ENCODE results near the gene CSTB.

CSTB gene

DNA sequence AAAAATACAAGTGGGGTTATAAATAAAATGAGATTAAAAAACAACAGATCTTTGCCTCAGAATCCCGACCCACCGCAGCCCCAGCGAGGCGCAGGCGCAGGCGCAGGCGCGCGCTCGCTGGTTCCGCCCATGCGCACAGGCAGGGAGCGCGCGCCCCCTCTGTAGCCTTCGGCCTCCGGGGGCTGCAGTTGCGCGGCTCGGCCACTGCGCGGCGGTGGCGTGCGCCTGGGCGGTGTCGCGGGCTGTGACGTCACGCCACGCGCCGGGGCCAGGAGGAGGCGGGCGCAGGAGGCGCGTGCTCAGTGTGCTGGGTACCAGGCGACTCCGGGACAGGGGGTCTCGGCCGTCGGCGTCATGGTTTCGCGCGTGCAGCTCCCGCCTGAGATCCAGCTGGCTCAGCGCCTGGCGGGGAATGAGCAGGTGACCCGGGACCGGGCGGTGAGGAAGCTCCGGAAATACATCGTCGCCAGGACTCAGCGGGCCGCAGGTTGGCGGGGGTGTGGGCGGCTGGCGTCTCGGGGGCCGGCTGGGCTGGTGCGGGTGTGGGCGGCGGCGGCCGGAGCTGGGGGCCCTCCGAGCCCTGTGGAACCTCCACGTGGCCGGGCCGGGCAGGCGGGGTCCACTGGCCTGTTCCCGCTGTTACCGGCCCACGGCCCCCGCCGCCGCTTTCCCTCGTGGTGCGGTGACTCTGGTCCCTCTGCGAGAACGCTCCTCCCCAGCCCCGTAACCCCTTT, 13.3 kb upstream of the CSTB start, which contains the start of gene RRP1:
RRP1 (plus strand) TSS at position 302 of the 734 bp plus-strand sequence; CDS start at position 355, 53 bp downstream.
- DNase-seq (ENCODE audit: low spot score), result peak; percentile 92

DNA sequence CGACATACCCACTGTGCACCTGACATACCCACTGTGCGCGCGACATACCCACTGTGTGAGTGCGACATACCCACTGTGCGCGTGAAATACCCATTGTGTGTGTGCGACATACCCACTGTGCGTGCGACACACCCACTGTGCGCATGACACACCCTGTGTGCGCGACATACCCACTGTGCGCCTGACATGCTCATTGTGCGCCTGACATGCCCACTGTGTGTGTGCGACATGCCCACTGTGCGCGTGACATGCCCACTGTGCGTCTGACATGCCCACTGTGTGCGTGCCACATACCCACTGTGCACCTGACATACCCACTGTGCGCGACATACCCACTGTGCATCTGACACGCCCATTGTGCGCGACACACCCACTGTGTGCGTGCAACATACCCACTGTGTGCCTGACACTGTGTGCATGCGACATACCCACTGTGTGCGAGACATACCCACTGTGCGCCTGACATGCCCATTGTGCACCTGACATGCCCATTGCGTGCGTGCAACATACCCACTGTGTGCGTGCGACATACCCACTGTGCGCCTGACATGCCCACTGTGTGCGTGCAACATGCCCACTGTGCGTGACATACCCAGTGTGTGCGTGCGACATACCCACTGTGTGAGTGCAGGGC, 10.8 kb upstream of the CSTB start:
- no peak for DNase-seq (ENCODE audit: low spot score)

DNA sequence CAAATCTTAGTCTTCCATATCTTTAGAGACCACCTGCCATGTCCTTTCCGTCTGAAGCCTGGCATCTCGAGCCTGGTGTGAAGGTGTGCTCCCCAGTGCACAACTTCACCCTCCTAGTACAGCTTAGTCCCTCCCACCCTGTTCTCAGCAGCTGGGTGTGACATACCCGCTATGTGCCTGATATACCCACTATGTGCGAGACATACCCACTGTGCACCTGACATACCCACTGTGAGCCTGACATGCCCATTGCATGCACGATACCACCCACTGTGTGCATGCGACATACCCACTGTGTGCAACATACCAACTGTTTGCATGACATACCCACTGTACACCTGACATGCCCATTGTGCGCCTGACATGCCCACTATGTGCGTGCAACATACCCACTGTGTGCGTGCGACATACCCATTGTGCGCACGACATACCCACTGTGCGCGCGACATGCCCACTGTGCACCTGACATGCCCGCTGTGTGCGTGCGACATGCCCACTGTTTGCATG, 10.2 kb upstream of the CSTB start:
- DNase-seq (ENCODE audit: low spot score), result no peak

DNA sequence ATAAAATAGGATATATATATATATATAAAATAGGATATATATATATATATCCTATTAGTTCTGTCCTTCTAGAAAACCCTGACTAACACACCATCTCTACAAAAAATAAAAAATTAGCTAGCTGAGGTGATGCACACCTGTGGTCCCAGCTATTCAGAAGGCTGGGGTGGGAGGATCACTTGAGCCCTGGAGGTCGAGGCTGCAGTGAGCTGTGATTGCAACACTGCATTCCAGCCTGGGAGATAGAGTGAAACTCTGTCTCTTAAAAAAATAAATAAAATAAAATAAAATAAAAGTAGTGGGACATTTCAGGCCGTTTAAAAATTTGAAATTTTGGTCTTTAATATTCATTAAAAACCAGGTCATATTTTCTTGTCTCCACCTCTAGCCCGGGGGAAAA, 9.0 kb upstream of the CSTB start:
- no peak for DNase-seq (ENCODE audit: low spot score)

DNA sequence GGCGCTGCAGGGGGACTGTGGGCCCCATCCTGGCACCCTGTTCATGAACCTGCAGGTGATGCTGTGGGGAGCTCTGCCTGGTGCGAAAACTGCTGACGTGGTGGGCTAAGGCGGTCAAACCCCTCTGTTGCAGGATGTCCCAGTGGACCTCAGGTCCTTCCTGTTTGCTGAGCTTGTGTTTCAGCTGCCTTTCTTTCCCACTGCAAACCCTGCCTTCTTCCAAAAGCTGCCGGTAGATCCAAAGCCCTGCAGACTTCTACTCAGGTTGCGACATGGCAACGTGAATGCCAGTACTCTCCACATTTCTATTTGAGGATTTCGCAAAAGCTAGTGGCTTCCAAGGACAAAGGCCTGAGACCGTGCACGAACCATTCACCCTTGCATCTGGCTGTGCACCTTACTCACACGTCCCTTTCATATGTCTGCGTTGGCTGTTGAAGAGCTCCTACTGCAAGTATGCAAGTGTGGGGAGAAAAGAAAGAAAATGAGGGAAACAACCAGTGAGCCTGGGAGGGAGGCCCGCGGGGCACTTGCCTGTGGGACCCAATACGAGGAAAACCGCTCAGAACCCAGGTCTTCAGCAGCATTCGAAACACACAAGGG, 7.1 kb upstream of the CSTB start:
- no peak for DNase-seq (ENCODE audit: low spot score)

DNA sequence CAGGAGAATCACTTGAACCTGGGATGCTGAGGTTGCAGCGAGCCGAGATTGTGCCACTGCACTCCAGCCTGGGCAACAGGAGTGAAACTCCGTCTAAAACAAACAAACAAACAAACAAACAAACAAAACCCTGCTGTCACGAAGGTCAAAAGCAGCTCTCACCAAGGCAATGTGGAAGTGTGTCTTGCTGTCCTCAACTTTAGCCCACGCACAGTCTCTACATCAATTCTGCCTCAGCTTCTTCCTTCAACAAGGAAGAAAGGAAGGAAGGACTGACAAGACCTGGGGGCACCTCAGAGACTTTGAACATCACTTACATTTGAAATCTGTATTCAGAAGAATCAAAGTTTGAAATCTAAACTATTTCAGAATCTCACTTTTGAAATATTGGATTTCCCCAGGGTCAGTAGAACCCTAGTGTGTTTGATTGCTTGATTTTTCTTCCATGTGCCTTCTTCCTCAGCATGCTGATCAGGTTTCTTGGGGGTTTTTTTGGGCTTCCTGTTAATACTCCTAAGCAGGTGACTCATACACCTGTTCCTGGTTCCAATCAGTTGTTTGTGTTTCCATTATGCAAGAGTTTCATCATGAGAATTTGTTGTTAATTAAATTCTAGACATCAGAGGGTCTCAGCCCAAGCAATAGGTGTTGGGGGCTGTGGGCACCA, 6.5 kb upstream of the CSTB start:
- DNase-seq (ENCODE audit: low spot score), result no peak

DNA sequence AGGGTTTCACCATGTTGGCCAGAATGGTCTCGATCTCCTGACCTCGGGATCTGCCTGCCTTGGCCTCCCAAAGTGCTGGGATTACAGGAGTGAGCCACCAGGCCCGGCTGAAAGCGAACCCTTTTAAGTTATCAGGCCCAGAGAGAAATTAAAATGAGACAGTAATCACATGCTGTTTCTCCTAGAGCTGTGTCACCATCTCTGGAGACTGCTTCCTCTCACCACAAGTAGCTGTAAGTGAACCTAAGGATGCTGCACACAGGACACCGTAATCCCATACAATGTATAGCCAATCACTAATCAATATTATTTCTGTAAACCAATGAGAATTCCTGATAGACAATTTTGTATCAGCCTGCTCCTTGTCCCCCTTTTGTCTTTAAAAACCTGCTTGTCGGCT, 5.7 kb upstream of the CSTB start:
- no peak for DNase-seq (ENCODE audit: low spot score)

DNA sequence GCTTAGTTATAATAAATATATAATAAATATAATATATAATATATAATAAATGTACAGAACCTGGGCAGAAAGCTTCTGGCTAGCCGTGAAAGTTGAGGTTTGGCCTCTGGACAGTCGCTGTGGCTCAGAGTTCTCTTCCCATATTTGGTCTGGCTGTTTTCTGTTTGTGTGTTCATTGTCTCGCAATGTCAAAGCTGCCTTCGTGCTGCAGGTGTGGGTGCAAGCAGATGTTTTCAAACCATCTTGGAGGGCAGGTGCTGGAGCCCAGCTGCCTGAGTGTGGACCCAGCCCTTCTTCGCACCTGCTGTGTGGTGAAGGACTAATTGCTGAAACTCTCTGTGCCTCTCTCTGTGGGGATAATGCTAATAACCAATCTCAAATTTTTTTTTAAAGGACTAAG, 3.6 kb upstream of the CSTB start:
- DNase-seq (ENCODE audit: low spot score), result no peak

DNA sequence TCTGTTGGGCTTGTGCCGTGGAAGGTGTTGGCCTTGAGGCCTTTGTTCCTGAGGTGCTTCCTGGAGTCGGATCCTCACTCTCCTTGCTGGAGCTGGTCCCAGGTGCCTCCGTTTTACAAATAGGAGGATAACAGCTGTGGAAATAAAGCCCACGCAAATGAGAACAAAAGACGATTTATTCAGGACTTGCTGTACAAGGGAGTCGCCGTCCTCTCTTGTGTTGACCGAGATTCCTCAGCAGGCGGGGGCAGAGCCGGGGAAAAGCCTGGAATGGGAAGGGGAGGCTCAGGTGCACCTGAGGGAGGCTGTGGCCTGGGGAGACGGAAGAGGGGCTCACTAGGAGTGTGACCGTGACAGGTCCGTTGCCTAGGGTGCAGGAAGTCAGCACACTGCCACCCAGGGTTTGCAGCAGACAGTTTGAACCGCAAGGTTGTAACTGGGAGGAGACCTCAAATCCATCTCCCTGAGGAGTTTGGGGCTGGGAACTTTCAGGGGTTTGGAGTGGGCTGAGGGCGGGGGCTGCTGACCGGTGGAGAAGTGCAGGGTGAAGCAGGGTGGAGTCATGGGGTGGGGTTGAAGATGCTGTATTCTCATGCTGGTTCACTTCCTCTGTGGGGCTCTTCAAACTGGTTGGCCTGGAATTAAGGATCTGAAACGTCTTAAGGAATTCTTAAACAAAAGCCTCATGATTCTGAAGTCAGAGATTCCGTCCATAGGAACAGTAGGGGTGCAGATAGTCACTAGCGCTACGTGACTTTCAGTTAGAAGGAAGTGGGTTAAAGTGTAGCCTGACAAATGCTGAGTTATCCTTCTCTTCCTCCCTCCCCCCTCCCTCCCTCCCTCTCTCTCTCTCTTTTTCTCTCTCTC, 2.6 kb upstream of the CSTB start:
- no peak for DNase-seq (ENCODE audit: low spot score)

DNA sequence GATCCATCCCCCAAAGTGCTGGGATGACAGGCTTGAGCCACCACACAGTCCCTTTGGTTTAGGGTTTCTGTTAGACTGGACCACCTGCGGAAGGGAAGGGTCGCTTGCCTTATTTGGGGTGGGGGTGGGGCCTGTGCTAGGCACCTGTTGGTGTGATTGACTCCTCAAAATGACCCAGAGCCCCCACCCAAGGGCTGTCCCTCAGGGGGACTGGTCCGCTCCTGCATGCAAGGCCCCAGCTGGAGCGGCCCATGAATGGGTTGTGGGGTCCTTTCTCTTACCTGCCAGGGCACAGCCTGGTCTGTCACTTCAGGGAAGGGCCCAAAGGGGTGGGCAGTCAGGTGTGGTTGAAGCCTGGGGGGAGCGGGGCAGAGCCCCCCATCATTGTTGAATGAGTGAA, 1.8 kb upstream of the CSTB start:
- no peak for DNase-seq (ENCODE audit: low spot score)

DNA sequence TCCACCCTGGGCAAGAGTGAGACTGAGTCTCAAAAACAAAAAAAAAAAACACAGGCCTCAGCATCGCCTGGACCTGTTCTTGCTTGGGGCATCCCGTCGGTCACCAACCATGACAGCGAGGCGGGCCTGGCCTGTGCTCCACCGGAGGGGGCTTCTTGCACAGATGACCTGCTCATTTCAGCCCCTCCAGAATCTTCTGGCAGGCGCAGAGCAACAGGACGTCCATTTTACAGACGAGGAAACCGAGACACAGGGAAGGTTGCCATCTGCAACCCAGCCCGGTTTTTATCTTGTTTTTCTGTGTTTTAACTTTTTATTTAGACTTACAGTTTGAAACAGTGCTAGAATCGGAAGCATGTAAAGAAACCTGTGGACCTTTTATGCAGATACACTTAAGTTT, 918 bp downstream of the CSTB start:
- DNase-seq (ENCODE audit: low spot score), result no peak

DNA sequence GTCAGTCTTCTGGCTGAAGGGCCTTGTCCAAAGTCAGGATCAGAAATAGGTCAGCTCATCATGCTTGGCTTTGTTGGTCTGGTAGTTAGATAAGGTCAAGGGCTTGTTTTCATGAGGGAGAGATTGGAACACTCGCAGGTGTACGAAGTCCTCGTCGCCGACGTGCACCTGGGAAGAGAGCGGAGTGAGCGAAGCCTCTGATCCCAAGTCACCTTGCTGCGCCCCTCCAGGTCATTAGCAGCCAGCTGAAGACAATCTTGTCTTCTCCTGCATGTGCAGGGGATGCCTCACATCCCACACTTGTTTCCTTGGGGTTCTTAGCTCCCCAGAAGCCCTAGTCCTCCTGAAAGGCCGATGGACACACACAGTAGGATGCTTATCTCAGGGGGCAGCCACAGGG, 1.9 kb downstream of the CSTB start:
- no peak for DNase-seq (ENCODE audit: low spot score)

DNA sequence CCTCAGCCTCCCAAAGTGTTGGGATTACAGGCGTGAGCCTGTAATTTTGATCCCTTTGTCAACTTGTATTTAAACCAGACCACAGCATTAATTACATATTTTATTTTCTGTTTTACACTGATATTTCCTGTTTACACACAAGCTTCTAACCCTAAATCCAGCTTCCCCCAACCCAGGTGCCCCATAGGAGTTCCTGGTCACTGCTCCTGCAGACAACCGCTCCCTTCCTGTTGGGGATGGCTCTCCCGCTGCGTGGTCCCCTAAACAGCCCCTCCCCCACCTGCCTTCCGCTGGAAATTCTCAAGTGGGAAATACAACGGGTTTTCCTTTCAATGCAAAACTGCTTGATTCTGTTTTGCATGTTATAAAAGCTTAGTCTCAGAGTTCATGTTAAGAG, 3.7 kb downstream of the CSTB start:
- no peak for DNase-seq (ENCODE audit: low spot score)

DNA sequence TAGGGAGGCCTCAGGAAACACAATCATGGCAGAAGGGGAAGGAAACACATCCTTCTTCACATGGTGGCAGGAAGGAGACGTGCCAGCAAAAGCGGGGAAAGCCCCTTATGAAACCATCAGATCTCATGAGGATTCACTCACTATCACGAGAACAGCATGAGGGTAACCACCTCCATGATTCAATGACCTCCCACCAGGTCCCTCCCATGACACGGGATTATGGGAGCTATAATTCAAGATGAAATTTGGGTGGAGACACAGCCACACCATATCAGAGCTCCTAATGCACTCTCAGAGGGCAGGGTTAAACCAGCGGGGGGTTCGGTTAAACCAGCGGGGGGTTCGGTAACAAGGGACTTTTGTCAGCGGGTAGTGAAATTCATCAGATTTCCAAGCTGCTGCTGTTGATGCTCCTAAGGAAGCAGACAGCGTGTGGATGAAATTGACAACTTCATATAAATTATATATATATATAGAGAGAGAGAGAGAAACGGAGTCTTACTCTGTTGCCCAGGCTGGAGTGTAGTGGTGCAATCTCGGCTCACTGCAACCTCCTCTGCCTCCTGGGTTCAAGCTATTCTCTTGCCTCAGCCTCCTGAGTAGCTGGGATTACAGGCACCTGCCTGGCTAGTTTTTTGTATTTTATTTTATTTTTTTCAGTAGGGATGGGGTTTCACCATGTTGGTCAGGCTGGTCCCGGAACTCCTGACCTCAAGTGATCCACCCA, 4.2 kb downstream of the CSTB start:
- DNase-seq (ENCODE audit: low spot score), result no peak

DNA sequence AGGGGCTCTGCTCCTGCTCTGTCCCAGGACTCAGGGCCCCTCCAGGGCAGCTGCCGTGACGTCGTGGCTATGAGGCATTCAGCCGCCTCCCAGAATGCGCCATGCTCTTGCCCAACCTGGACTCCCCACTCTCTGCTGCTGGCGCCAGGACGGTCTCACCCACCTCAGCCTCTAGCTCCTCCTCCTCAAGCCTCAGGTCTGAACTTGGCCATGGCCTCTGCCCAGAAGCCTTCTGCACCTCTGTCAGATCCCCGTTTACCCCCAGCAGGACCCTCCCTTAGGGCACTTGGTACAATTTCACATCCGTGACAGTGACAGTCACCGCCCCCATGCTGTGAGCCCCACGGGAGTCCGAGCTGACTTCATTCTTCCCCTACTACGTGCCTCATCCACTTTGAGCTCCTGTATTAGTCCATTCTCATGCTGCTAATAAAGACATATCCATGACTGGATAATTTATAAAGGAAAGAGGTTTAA, 4.9 kb downstream of the CSTB start:
- DNase-seq (ENCODE audit: low spot score), result no peak

DNA sequence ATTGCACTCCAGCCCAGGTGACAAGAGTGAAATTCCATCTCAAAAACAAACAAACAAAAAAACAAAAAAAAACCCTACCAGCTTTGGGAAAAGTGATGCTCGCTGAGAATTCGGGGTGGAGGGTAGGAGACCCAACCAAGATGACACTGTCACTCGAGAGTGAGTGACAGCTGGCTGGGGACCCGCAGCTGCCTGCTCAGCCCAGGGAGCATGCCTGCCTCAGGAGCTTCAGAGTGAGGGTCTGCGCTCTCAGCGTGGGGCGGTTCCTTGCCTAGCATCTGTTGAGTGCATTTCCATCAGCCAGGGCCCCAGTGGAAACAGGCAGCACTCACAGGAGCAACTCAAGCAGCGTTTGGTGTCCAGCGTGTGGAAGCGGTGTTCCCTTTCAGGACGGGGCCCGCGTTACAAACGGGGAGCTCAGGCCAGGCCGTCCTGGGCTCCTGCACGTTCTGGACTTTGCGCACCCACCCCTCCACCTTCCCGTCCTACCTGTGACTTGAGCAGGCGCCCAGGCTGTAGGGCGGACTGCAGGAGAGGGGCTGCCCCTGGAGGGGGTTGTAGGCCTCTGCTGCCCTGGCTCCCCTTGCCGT, 5.9 kb downstream of the CSTB start:
- no peak for DNase-seq (ENCODE audit: low spot score)

DNA sequence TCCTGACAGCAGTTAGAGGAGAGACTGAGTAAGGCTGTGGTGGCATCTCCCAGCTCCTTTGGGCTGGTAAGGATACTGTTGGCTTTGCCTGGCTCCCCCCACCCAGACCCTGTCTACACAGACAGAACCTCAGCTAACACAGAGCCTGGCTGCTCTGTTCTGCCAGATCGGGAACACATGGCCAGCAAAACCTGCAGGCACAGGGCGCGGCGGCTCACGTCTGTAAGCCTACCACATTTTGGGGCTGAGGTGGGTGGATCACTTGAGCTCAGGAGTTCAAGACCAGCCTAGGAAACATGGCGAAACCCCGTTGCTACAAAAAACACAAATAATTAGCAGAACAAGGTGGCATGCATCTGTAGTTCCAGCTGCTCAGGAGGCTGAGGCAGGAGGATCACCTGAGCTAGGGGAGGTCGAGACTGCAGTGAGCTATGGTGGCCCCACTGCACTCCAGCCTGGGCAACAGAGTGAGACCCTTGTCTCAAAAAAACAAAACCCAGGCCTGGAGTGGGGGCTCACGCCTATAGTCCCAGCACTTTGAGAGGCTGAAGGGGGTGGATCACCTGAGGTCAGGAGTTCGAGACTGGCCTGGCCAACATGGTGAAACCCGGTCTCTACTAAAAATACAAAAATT, 6.7 kb downstream of the CSTB start:
- DNase-seq (ENCODE audit: low spot score), result no peak

DNA sequence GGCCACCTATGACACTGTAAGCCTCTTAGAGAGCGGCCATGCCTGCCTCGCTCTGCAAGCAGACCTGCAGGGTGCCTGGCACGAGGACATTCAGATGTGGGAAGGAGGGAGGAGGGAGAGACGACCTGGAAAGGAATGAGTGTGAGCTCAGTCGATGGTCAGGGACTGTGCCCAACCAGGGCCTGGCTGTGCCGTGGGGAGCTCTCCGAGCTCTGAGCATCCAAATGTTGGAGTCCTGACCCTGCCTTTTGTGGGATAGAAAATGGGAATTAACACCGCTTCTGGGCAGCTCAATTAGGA, 7.3 kb downstream of the CSTB start:
- no peak for DNase-seq (ENCODE audit: low spot score)

DNA sequence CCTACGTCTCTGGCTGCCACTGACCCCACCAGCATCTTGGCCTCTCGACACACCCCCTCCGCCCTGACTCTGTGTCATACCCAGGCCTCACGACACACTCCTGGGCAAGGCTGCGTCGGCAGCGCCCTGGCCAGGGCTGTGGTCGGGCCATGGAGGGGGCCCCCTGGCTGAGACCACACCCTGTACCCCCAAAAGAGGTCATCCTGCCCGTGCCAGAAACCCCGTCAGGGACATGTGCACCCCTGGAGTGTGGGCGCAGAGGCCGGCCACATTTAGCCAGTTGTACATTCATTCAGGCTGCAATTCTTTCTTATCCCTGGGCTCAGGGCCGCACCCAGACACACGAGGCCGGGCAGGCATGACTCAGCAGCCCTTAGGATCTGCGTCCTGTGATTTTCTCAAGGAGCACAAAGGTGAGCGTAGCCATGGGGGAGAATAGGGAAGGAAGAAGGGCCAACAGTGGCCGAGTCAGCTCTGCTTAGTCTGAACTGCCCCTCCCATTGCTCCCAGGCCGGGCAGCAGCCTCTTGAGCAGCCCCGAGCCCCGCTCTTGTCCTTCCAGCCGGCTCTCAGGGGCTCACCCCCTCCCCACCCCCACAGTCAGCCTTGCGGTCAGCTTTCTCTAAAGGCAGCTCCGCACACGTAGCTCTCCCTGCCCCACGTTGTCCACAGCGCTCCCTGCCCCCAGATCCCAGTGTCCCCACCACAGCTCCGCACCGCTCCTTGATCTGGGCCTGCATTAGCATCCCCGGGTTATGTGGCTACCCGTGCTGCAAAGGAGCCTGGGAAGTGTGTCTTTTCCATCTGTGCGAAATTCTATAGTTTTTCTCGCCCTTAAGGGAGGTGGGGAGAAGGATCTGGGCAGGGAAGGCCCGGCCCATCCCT, 7.9 kb downstream of the CSTB start:
- DNase-seq (ENCODE audit: low spot score), result peak; percentile 77

Data from hematopoietic multipotent progenitor cell treated with erythropoietin and hydrocortisone succinate and interleukin-3 and kit ligand, for 15 days (in vitro differentiated cells).